ENCODE results near the gene PAK5. TPM values are rescaled to one million over a fixed set of nuclear protein-coding genes. Genes with fewer than 3 reads are reported as not detected.

Gene PAK5
- total and polyA plus RNA-seq, 2 donors (not counting 1 experiment from before 2014, with no cell fraction given) = not detected

DNA sequence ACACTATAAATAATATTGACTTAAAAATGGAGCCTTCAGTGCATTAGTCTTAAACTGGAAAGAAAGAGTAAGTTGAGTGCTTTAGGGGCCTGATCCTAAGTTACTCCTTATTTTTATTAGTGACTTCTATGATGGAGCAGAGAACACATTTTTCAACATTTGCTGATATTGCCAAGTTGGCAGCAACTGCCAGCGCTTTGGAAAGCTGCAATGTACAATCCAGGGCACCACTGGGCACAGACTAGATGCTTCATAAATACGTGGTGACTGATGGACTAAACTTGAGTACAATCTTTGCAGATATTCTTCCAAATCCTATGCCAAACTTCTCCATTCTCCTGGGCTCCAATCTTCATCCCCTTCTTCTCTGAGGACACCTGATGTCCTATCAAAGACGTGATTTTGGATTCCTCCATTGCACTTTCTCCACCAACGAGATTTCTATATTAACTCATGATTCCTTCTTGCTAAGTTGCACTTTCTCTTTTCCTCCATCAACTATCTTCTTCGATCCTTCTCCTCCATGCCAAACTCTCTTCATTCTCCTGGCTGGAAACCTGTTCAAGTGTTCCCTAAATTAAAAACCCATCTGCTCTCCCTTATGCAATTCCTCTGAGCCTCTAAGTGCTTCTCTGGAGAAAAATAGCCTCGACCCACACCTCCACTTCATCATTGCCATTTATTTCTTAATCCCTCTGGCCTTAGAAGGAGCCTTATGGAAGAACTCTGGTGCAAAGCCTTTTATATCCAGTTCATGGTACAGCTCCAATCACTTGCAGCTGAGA lies 28.5 kb upstream of the PAK5 start:
- DNase-seq (ENCODE audit: low read depth in 2 of 2) = no peak
- Histone ChIP-seq H3K27me3 (ENCODE audit: control insufficient read depth, insufficient read depth, low read length) (no peaks in the 10 kb centered on the region), H3K9ac (ENCODE audit: insufficient read depth, low read length) (no peak overlapping the region), H4K20me1 (ENCODE audit: control insufficient read depth, extremely low read depth, insufficient read depth, low read length) (no peaks in the 10 kb centered on the region), H3K4me1 (ENCODE audit: control insufficient read depth, extremely low read depth, insufficient read depth, low read length) (no peaks in the 10 kb centered on the region), H3K4me3 (replicated peaks in 1 of 4; ENCODE audit: control extremely low read depth in 1 of 4, insufficient read depth in 1 of 4, low read depth in 3 of 4, low read length in 4 of 4) (no peak overlapping the region), H3K4me2 (ENCODE audit: extremely low read depth, insufficient read depth, low read length) (no peak overlapping the region), H3K27ac (ENCODE audit: insufficient read depth, low read length) (no peak overlapping the region), H3K36me3 (ENCODE audit: control insufficient read depth, insufficient read depth, low read length) (no peaks in the 10 kb centered on the region), H3K9me3 (ENCODE audit: control insufficient read depth, insufficient read depth, low read depth, low read length) (no peaks in the 10 kb centered on the region), H3K79me2 (ENCODE audit: control insufficient read depth, insufficient read depth, low read length) (no peaks in the 10 kb centered on the region), H2AFZ (ENCODE audit: low read length) (no peak overlapping the region)
- TF ChIP-seq EZH2 (IDR thresholded peaks at IDR 0.05; ENCODE audit: low read length, missing control alignments) = no peak
- TF ChIP-seq, protein P1, sequence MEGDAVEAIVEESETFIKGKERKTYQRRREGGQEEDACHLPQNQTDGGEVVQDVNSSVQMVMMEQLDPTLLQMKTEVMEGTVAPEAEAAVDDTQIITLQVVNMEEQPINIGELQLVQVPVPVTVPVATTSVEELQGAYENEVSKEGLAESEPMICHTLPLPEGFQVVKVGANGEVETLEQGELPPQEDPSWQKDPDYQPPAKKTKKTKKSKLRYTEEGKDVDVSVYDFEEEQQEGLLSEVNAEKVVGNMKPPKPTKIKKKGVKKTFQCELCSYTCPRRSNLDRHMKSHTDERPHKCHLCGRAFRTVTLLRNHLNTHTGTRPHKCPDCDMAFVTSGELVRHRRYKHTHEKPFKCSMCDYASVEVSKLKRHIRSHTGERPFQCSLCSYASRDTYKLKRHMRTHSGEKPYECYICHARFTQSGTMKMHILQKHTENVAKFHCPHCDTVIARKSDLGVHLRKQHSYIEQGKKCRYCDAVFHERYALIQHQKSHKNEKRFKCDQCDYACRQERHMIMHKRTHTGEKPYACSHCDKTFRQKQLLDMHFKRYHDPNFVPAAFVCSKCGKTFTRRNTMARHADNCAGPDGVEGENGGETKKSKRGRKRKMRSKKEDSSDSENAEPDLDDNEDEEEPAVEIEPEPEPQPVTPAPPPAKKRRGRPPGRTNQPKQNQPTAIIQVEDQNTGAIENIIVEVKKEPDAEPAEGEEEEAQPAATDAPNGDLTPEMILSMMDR (conservative IDR thresholded peaks at IDR 0.05 in 1 of 2, IDR thresholded peaks at IDR 0.05 in 1 of 2; ENCODE audit: low read depth in 1 of 2, low read length in 2 of 2) = no peak

DNA sequence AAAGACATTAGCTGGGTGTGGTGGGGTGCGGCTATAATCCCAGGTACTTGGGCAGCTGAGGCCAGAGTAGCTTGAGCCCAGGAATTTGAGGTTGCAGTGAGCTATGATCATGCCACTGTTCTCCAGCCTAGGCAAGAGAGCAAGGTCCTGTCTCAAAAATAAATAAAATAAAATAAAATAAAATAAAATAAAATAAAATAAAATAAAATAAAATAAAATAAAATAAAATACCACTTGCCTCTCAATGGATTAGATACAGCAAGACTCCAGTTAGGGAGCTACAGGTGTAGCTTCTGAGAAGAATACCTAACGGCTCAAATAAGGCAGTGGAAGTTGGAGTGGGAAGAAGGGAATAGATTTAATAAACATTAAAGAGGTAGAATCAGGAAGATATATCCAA lies 13.7 kb upstream of the PAK5 start:
- TF ChIP-seq, protein P1 (conservative IDR thresholded peaks at IDR 0.05 in 1 of 2, IDR thresholded peaks at IDR 0.05 in 1 of 2; ENCODE audit: low read depth in 1 of 2, low read length in 2 of 2) = no peak
- TF ChIP-seq EZH2 (IDR thresholded peaks at IDR 0.05; ENCODE audit: low read length, missing control alignments) = no peak
- H3K27ac ChIP-seq (ENCODE audit: insufficient read depth, low read length) = no peak overlapping the region
- no peaks in the 10 kb centered on the region for H3K36me3 ChIP-seq (ENCODE audit: control insufficient read depth, insufficient read depth, low read length)
- no peak overlapping the region for H3K4me3 ChIP-seq (replicated peaks in 1 of 4; ENCODE audit: control extremely low read depth in 1 of 4, insufficient read depth in 1 of 4, low read depth in 3 of 4, low read length in 4 of 4)
- H4K20me1 ChIP-seq (ENCODE audit: control insufficient read depth, extremely low read depth, insufficient read depth, low read length) = no peaks in the 10 kb centered on the region
- H3K27me3 ChIP-seq (ENCODE audit: control insufficient read depth, insufficient read depth, low read length) = no peaks in the 10 kb centered on the region
- H2AFZ ChIP-seq (ENCODE audit: low read length) = no peak overlapping the region
- no peak for DNase-seq (ENCODE audit: low read depth in 2 of 2)
- H3K9me3 ChIP-seq (ENCODE audit: control insufficient read depth, insufficient read depth, low read depth, low read length) = no peaks in the 10 kb centered on the region
- H3K4me2 ChIP-seq (ENCODE audit: extremely low read depth, insufficient read depth, low read length) = no peak overlapping the region
- no peaks in the 10 kb centered on the region for H3K4me1 ChIP-seq (ENCODE audit: control insufficient read depth, extremely low read depth, insufficient read depth, low read length)
- H3K79me2 ChIP-seq (ENCODE audit: control insufficient read depth, insufficient read depth, low read length) = no peaks in the 10 kb centered on the region
- H3K9ac ChIP-seq (ENCODE audit: insufficient read depth, low read length) = no peak overlapping the region

DNA sequence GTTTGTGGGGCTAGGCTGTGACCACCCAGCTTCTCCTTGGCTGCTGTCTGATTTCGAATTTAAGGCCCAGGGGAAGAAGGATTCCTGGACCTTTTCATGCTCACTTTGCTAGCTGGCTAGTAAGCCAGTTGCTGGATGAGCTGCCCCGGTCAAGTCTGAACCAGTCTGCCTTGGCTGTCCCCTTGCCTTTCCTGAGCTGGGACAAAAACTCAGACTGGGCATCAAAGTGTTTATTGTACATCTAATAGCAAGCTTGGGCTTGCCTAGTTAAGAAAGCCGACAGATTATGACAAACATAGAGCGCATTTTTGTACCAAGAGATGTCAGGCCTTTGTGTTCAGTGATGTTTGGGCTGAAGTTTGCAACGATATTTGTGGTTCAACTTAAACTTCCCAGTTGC lies 750 bp upstream of the PAK5 start:
- Histone ChIP-seq H3K79me2 (ENCODE audit: control insufficient read depth, insufficient read depth, low read length) (no peaks in the 10 kb centered on the region), H3K4me1 (ENCODE audit: control insufficient read depth, extremely low read depth, insufficient read depth, low read length) (no peaks in the 10 kb centered on the region), H3K4me2 (ENCODE audit: extremely low read depth, insufficient read depth, low read length) (no peak overlapping the region), H4K20me1 (ENCODE audit: control insufficient read depth, extremely low read depth, insufficient read depth, low read length) (no peaks in the 10 kb centered on the region), H3K27ac (ENCODE audit: insufficient read depth, low read length) (no peak overlapping the region), H3K9me3 (ENCODE audit: control insufficient read depth, insufficient read depth, low read depth, low read length) (no peaks in the 10 kb centered on the region), H3K36me3 (ENCODE audit: control insufficient read depth, insufficient read depth, low read length) (no peaks in the 10 kb centered on the region), H3K4me3 (replicated peaks in 1 of 4; ENCODE audit: control extremely low read depth in 1 of 4, insufficient read depth in 1 of 4, low read depth in 3 of 4, low read length in 4 of 4) (no peak overlapping the region), H2AFZ (ENCODE audit: low read length) (no peak overlapping the region), H3K27me3 (ENCODE audit: control insufficient read depth, insufficient read depth, low read length) (peaks cover 10% of the 10 kb centered on the region), H3K9ac (ENCODE audit: insufficient read depth, low read length) (no peak overlapping the region)
- TF ChIP-seq EZH2 (IDR thresholded peaks at IDR 0.05; ENCODE audit: low read length, missing control alignments) = no peak
- TF ChIP-seq, protein P1 (conservative IDR thresholded peaks at IDR 0.05 in 1 of 2, IDR thresholded peaks at IDR 0.05 in 1 of 2; ENCODE audit: low read depth in 1 of 2, low read length in 2 of 2) = no peak
- DNase-seq (ENCODE audit: low read depth in 2 of 2) = no peak
